ENCODE measurements around the gene TESK2.
"Not testable (repeated sequence)": the region's sequence is repeated elsewhere in the genome, so short reads cannot be mapped to it uniquely, and the experiment has no call there.

The TESK2 gene

DNA sequence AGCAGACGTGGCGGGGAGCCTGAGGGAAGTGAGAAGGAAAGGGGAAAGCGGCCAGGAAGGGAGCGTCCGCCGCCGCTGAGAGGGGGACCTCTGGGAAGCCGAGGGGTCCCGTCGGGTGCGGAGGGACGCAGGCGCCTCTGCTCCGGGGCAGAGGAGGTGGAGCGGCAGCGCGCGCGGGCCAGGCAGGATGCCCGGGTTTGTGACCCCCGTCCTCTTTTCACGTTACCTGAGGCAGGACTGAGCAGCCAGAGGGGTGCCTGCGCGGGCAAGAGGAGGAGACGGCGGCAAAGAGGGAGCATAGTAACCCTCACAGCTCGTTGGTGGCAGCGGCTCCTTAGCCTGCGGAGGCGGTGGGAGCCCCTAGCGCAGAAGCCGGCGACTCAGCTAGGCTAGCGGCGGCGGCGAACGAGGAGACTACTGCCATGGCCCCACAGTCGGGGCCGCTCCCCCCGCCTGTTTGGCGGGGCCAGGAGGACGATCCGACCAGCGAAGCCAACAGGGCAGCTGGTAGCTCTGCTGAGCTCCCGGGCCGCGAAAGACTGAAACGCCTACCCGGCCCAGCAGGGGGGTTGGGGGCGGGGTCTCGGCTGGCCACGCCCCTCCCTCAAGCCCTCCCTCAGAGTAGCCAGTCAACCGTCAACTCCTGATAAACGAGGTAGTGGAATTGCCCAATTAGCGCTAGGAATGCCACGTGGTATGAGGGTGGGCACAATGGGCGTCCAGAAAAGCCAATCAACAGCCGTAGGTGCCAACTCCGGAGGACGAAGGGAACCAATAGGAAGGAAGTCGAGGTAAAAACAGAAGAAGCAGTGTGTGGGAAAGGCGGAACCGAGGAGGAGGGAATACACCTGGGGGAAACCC, at the start of gene TESK2:
TSS of gene TESK2 (minus strand) at position 538 of the 861 bp plus-strand sequence. CDS start 33,378 bp downstream, outside the sequence.
- no peaks in the 10 kb centered on the region for H3K27me3 ChIP-seq (replicated peaks; ENCODE audit: control insufficient read depth, insufficient read depth, low read length)
- DNase-seq (ENCODE audit: low read depth), result peak; percentile 98
- H3K9ac ChIP-seq (ENCODE audit: low read length), result peak within 1 kb of the TSS; percentile 85
- H3K9me3 ChIP-seq (ENCODE audit: control insufficient read depth, low read length), result no peaks in the 10 kb centered on the region
- no peaks in the 10 kb centered on the region for H3K36me3 ChIP-seq (ENCODE audit: control insufficient read depth, insufficient read depth, low read length, severe bottlenecking)
- H3K4me3 ChIP-seq (ENCODE audit: low read length), result peak within 1 kb of the TSS; percentile 94
- peaks cover 8% of the 10 kb centered on the region for H3K4me1 ChIP-seq (ENCODE audit: control insufficient read depth, insufficient read depth, low read length)

- Histone ChIP-seq H3K9me3 (ENCODE audit: control insufficient read depth, low read length) (no peaks in the 10 kb centered on the region), H3K9ac (ENCODE audit: low read length) (no peak overlapping the region), H3K4me1 (ENCODE audit: control insufficient read depth, insufficient read depth, low read length) (no peaks in the 10 kb centered on the region), H3K4me3 (ENCODE audit: low read length) (no peak overlapping the region), H3K27me3 (replicated peaks; ENCODE audit: control insufficient read depth, insufficient read depth, low read length) (no peaks in the 10 kb centered on the region), H3K36me3 (ENCODE audit: control insufficient read depth, insufficient read depth, low read length, severe bottlenecking) (no peaks in the 10 kb centered on the region)
- DNase-seq (ENCODE audit: low read depth), result no peak
Observed at GRCh38 chr1:45536886-45537285, 45.9 kb upstream of the TESK2 start.

DNA sequence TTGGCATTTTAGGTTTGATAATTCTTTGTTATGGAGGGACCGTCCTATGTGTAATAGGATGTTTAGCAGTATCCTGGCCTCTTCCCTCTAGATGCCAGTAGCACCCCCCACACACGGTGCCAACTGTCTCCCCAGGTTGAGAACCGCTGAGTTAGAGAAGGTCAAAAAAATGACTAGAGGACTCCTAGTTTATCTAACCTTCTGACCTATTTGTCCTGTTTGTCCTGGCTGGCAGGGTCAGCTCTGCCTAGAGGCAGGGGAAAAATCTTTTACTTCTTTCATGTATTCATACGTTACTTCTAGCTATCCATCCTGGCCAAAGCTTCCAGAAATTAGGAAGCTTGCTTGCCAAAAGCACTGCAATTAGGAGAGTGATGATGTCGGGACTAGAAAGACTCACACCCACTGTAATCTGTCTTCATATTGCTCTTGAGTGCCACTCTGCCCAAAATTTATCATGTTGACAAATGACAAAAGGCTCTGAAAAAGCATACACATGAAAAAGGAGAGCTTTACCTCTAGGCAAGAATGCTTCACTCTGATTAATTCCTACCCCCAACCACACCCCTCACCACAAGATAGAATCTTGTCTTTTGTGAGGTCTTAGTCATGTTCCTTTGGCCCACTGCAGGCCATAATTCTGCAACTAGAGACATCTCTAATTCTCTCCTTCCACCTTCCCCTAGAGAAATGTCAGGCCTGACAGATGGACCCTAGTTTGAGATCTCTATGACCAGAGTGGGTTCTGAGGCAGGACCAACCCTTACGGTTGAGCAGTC, 45.2 kb upstream of the TESK2 start:
- DNase-seq (ENCODE audit: low read depth), result no peak
- no peaks in the 10 kb centered on the region for H3K9me3 ChIP-seq (ENCODE audit: control insufficient read depth, low read length)
- H3K36me3 ChIP-seq (ENCODE audit: control insufficient read depth, insufficient read depth, low read length, severe bottlenecking), result no peaks in the 10 kb centered on the region
- H3K4me3 ChIP-seq (ENCODE audit: low read length), result no peak overlapping the region
- H3K9ac ChIP-seq (ENCODE audit: low read length), result no peak overlapping the region
- H3K4me1 ChIP-seq (ENCODE audit: control insufficient read depth, insufficient read depth, low read length), result no peaks in the 10 kb centered on the region
- no peaks in the 10 kb centered on the region for H3K27me3 ChIP-seq (replicated peaks; ENCODE audit: control insufficient read depth, insufficient read depth, low read length)

- no peaks in the 10 kb centered on the region for H3K4me1 ChIP-seq (ENCODE audit: control insufficient read depth, insufficient read depth, low read length)
- no peaks in the 10 kb centered on the region for H3K27me3 ChIP-seq (replicated peaks; ENCODE audit: control insufficient read depth, insufficient read depth, low read length)
- H3K9me3 ChIP-seq (ENCODE audit: control insufficient read depth, low read length), result no peaks in the 10 kb centered on the region
- no peak overlapping the region for H3K9ac ChIP-seq (ENCODE audit: low read length)
- H3K4me3 ChIP-seq (ENCODE audit: low read length), result no peak overlapping the region
- no peak for DNase-seq (ENCODE audit: low read depth)
- no peaks in the 10 kb centered on the region for H3K36me3 ChIP-seq (ENCODE audit: control insufficient read depth, insufficient read depth, low read length, severe bottlenecking)
Observed at GRCh38 chr1:45531873-45532272, 40.9 kb upstream of the TESK2 start.

GRCh38 chr1:45530632-45531135, 39.7 kb upstream of the TESK2 start:
- H3K27me3 ChIP-seq (replicated peaks; ENCODE audit: control insufficient read depth, insufficient read depth, low read length), result no peaks in the 10 kb centered on the region
- no peaks in the 10 kb centered on the region for H3K9me3 ChIP-seq (ENCODE audit: control insufficient read depth, low read length)
- no peak overlapping the region for H3K9ac ChIP-seq (ENCODE audit: low read length)
- no peak for DNase-seq (ENCODE audit: low read depth)
- no peaks in the 10 kb centered on the region for H3K36me3 ChIP-seq (ENCODE audit: control insufficient read depth, insufficient read depth, low read length, severe bottlenecking)
- no peaks in the 10 kb centered on the region for H3K4me1 ChIP-seq (ENCODE audit: control insufficient read depth, insufficient read depth, low read length)
- no peak overlapping the region for H3K4me3 ChIP-seq (ENCODE audit: low read length)

GRCh38 chr1:45526135-45526644, 35.2 kb upstream of the TESK2 start:
- no peak overlapping the region for H3K9ac ChIP-seq (ENCODE audit: low read length)
- no peaks in the 10 kb centered on the region for H3K27me3 ChIP-seq (replicated peaks; ENCODE audit: control insufficient read depth, insufficient read depth, low read length)
- no peak for DNase-seq (ENCODE audit: low read depth)
- peaks cover 8% of the 10 kb centered on the region for H3K4me1 ChIP-seq (ENCODE audit: control insufficient read depth, insufficient read depth, low read length)
- H3K9me3 ChIP-seq (ENCODE audit: control insufficient read depth, low read length), result no peaks in the 10 kb centered on the region
- no peaks in the 10 kb centered on the region for H3K36me3 ChIP-seq (ENCODE audit: control insufficient read depth, insufficient read depth, low read length, severe bottlenecking)
- no peak overlapping the region for H3K4me3 ChIP-seq (ENCODE audit: low read length)

DNA sequence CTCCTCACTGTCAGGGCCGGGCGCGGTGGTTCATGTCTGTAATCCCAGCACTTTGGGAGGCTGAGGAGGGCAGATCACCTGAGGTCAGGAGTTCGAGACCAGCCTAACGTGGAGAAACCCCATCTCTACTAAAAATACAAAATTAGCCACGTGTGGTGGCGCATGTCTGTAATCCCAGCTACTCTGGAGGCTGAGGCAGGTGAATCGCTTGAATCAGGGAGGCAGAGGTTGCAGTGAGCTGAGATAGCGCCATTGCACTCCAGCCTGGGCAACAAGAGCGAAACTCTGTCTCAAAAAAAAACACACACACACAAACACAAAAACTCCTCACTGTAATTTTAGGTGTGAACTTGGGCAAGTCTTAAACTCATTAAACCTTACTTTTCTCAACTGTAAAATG, 33.0 kb upstream of the TESK2 start:
- H3K36me3 ChIP-seq (ENCODE audit: control insufficient read depth, insufficient read depth, low read length, severe bottlenecking); H3K9me3 ChIP-seq (ENCODE audit: control insufficient read depth, low read length); H3K9ac ChIP-seq (ENCODE audit: low read length); H3K27me3 ChIP-seq (replicated peaks; ENCODE audit: control insufficient read depth, insufficient read depth, low read length); DNase-seq (ENCODE audit: low read depth); H3K4me3 ChIP-seq (ENCODE audit: low read length): not testable (repeated sequence)
- H3K4me1 ChIP-seq (ENCODE audit: control insufficient read depth, insufficient read depth, low read length), result peaks cover 16% of the 10 kb centered on the region

DNA sequence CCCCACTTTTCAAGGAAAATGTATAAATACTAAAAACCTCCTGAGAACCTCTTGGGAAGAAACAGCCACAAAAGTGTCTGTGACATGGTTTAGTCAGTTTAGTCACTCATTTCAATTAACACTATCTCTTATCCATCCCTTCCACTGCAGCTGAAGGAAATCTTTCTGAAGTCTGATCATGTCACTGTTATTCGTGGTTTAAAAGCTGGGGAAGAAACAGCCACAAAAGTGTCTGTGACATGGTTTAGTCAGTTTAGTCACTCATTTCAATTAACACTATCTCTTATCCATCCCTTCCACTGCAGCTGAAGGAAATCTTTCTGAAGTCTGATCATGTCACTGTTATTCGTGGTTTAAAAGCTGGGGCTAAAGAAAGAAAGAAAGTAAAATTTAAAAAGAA, 32.6 kb upstream of the TESK2 start:
- not testable (repeated sequence) for DNase-seq (ENCODE audit: low read depth)

DNA sequence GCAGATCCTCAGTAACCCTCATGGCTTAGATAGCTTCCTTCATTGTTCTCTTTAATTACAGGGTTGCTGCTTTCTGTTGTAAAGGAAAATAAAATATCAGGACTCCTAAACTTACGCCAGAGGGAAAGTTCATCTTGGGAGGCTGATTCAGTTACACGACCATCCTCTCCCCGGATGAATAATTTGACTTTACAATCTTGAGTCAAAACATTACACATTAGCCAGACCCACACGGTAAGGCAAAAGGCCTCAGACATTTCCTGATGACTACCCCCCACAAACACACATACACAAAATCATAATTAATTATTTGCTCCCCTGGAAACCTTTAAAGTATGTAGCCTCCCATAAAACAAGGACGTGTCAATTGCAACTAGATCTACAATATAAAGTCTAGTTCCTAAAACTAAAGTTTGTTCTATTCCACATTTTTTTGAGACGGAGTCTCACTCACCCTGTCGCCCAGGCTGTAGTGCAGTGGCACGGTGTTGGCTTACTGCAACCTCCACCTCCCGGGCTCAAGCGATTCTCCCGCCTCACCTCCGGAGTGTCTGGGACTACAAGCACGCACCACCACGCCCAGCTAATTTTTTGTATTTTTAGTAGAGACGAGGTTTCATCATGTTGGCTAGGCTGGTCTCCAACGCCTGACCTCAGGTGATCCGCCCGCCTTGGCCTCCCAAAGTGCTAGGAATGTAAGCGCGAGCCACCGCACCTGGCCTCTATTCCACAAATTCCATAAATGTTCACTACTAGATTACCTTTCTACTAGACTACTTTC, 31.6 kb upstream of the TESK2 start:
- H3K36me3 ChIP-seq (ENCODE audit: control insufficient read depth, insufficient read depth, low read length, severe bottlenecking), result peaks cover 9% of the 10 kb centered on the region
- H3K4me1 ChIP-seq (ENCODE audit: control insufficient read depth, insufficient read depth, low read length), result peaks cover 18% of the 10 kb centered on the region
- peak overlapping the region; percentile 92 for H3K4me3 ChIP-seq (ENCODE audit: low read length)
- no peaks in the 10 kb centered on the region for H3K27me3 ChIP-seq (replicated peaks; ENCODE audit: control insufficient read depth, insufficient read depth, low read length)
- peak overlapping the region; percentile 94 for H3K9ac ChIP-seq (ENCODE audit: low read length)
- H3K9me3 ChIP-seq (ENCODE audit: control insufficient read depth, low read length), result no peaks in the 10 kb centered on the region
- DNase-seq (ENCODE audit: low read depth), result no peak

More for the DNA sequence above, 32.6 kb upstream of the TESK2 start:
- H3K4me1 ChIP-seq (ENCODE audit: control insufficient read depth, insufficient read depth, low read length), result peaks cover 18% of the 10 kb centered on the region
- not testable (repeated sequence) for H3K4me3 ChIP-seq (ENCODE audit: low read length); H3K36me3 ChIP-seq (ENCODE audit: control insufficient read depth, insufficient read depth, low read length, severe bottlenecking); H3K27me3 ChIP-seq (replicated peaks; ENCODE audit: control insufficient read depth, insufficient read depth, low read length); H3K9ac ChIP-seq (ENCODE audit: low read length); H3K9me3 ChIP-seq (ENCODE audit: control insufficient read depth, low read length)

GRCh38 chr1:45521413-45522323, 30.7 kb upstream of the TESK2 start, which contains the start of gene PRDX1:
Gene PRDX1 (minus strand): TSS chr1:45521884. CDS start chr1:45519043, 2,841 bp downstream.
- H3K27me3 ChIP-seq (replicated peaks; ENCODE audit: control insufficient read depth, insufficient read depth, low read length), result no peaks in the 10 kb centered on the region

More at GRCh38 chr1:45521413-45522323, 30.7 kb upstream of the TESK2 start, which contains the start of gene PRDX1:
- Histone ChIP-seq H3K4me1 (ENCODE audit: control insufficient read depth, insufficient read depth, low read length) (peaks cover 18% of the 10 kb centered on the region), H3K9me3 (ENCODE audit: control insufficient read depth, low read length) (no peaks in the 10 kb centered on the region), H3K9ac (ENCODE audit: low read length) (peak within 1 kb of the TSS; percentile 94), H3K4me3 (ENCODE audit: low read length) (peak within 1 kb of the TSS; percentile 92), H3K36me3 (ENCODE audit: control insufficient read depth, insufficient read depth, low read length, severe bottlenecking) (peaks cover 18% of the 10 kb centered on the region)
- peak; percentile 98 for DNase-seq (ENCODE audit: low read depth)
